HepG2 (cell line): ENCODE data around the gene SYNGR2. TPM values are rescaled to one million over a fixed set of nuclear protein-coding genes. Genes with fewer than 3 reads are reported as not detected.

Experiments
- ARHGAP35 ChIP-seq: sonication (generic); formaldehyde crosslinking; IDR thresholded peaks from 2 replicates; pipeline ENCODE4 v1.9.0; 2022; ENCODE audit warnings: mild to moderate bottlenecking, inconsistent platforms, moderate library complexity, missing genetic modification reagents, borderline replicate concordance
- CCAR2 ChIP-seq: fragments of 200-400 bp; formaldehyde crosslinking; optimal IDR thresholded peaks from 2 replicates; pipeline ENCODE3; 2018; ENCODE audit warnings: low read depth, mild to moderate bottlenecking, low read length, moderate library complexity
- CHD4 ChIP-seq: fragments of 200-600 bp; sonication (generic); IDR thresholded peaks from 2 replicates; pipeline ENCODE4 v1.7.0; 2017; ENCODE audit warnings: mild to moderate bottlenecking, low read length, borderline replicate concordance
- DPF2 ChIP-seq: sonication (generic); formaldehyde crosslinking; IDR thresholded peaks from 2 replicates; pipeline ENCODE4 v1.4.0; 2020; ENCODE audit warnings: mild to moderate bottlenecking, low read depth, missing genetic modification reagents, borderline replicate concordance
- JARID2 ChIP-seq: sonication (generic); formaldehyde crosslinking; IDR thresholded peaks from 2 replicates; pipeline ENCODE4 v1.8.1; 2023; ENCODE audit warnings: missing genetic modification reagents, inconsistent platforms; ENCODE audit not compliant: insufficient replicate concordance
- KDM5A ChIP-seq: fragments of 200-600 bp; sonication (generic); IDR thresholded peaks from 2 replicates; pipeline ENCODE4 v1.7.0; 2018; ENCODE audit warnings: antibody characterized with exemption, mild to moderate bottlenecking, low read length, borderline replicate concordance
- SPEN ChIP-seq: sonication (generic); formaldehyde crosslinking; IDR thresholded peaks from 2 replicates; pipeline ENCODE4 v1.5.1; 2020; ENCODE audit warnings: low read depth, mild to moderate bottlenecking, missing genetic modification reagents
- SUZ12 ChIP-seq: fragments of 150-350 bp; IDR thresholded peaks from 2 replicates; pipeline ENCODE4 v1.6.1; 2014; ENCODE audit warnings: low read depth, low read length
- SYNCRIP ChIP-seq: fragments of 200-400 bp; formaldehyde crosslinking; IDR thresholded peaks from 2 replicates; pipeline ENCODE4 v1.6.1; 2018; ENCODE audit warnings: mild to moderate bottlenecking, low read depth, low read length; ENCODE audit not compliant: insufficient read depth
- TARDBP ChIP-seq: sonication (generic); formaldehyde crosslinking; IDR thresholded peaks from 2 replicates; pipeline ENCODE4 v1.8.0; 2022; ENCODE audit warnings: mild to moderate bottlenecking, missing genetic modification reagents
- TP53 ChIP-seq: sonication (generic); formaldehyde crosslinking; conservative IDR thresholded peaks from 2 replicates; pipeline ENCODE4 v1.4.0; 2020; ENCODE audit warnings: missing genetic modification reagents
- ZBTB21 ChIP-seq: sonication (generic); formaldehyde crosslinking; IDR thresholded peaks from 2 replicates; pipeline ENCODE4 v1.4.0; 2020; ENCODE audit warnings: missing genetic modification reagents
- ZNF317 ChIP-seq: sonication (generic); formaldehyde crosslinking; IDR thresholded peaks from 2 replicates; pipeline ENCODE4 v1.5.0; 2020; ENCODE audit warnings: mild to moderate bottlenecking, missing genetic modification reagents
- ZNF44 ChIP-seq: sonication (generic); formaldehyde crosslinking; IDR thresholded peaks from 2 replicates; pipeline ENCODE4 v1.5.1; 2020; ENCODE audit warnings: mild to moderate bottlenecking, missing genetic modification reagents
- ZNF567 ChIP-seq: sonication (generic); formaldehyde crosslinking; IDR thresholded peaks from 2 replicates; pipeline ENCODE4 v1.8.1; 2023; ENCODE audit warnings: mild to moderate bottlenecking, missing genetic modification reagents, borderline replicate concordance
- ZNF674 ChIP-seq: sonication (generic); formaldehyde crosslinking; IDR thresholded peaks from 2 replicates; pipeline ENCODE4 v1.5.0; 2020; ENCODE audit warnings: low read depth, mild to moderate bottlenecking, missing genetic modification reagents
- ZNF749 ChIP-seq: sonication (generic); formaldehyde crosslinking; IDR thresholded peaks from 2 replicates; pipeline ENCODE4 v1.8.0; 2022; ENCODE audit warnings: mild to moderate bottlenecking, missing genetic modification reagents, moderate library complexity, borderline replicate concordance
- ZNF891 ChIP-seq: sonication (generic); formaldehyde crosslinking; IDR thresholded peaks from 2 replicates; pipeline ENCODE4 v1.5.0; 2020; ENCODE audit warnings: mild to moderate bottlenecking, missing genetic modification reagents
- ZSCAN31 ChIP-seq: sonication (generic); formaldehyde crosslinking; IDR thresholded peaks from 2 replicates; pipeline ENCODE4 v1.5.0; 2020; ENCODE audit warnings: low read depth, mild to moderate bottlenecking, missing genetic modification reagents
- polyA plus RNA-seq, 8 experiments: library from polyadenylated mRNA; depleted of rRNA in 3 of 8; stranded (reverse) in 7 of 8; unstranded in 1 of 8; fragments of >200 nt; fragmentation: Illumina TruSeq in 4 of 8; extraction: Trizol in 4 of 8; gene quantifications; 2 replicates each; pipeline versions ENCODE4 v1.2.1 to v1.2.3, GENCODE V29; 2011 to 2016; ENCODE audit warnings: low read depth in 4 of 8, missing spikeins in 1 of 8, mixed read lengths in 1 of 8; ENCODE audit not compliant: insufficient read depth in 1 of 8
- total RNA-seq, 5 experiments: library from RNA; depleted of rRNA; stranded (reverse); fragments of >200 nt; fragmentation: Illumina TruSeq; extraction: Trizol; gene quantifications; 2 replicates each; pipeline ENCODE4 v1.2.3, GENCODE V29; 2016; ENCODE audit warnings: low read depth in 1 of 5
- TF ChIP-seq, protein P1 (sequence below): sonication (generic); formaldehyde crosslinking; IDR thresholded peaks from 2 replicates; pipeline ENCODE4 v1.5.1; 2020; ENCODE audit warnings: missing genetic modification reagents, mild to moderate bottlenecking, borderline replicate concordance
- TF ChIP-seq, protein P2 (sequence below): IDR thresholded peaks from 2 replicates; pipeline ENCODE4 v1.6.1; 2016
- TF ChIP-seq, protein P3 (sequence below): sonication (generic); formaldehyde crosslinking; conservative IDR thresholded peaks from 2 replicates; pipeline ENCODE4 v1.4.0; 2020; ENCODE audit warnings: missing genetic modification reagents
- TF ChIP-seq, protein P4 (sequence below): sonication (generic); formaldehyde crosslinking; IDR thresholded peaks from 2 replicates; pipeline ENCODE4 v1.5.0; 2020; ENCODE audit warnings: missing genetic modification reagents
- TF ChIP-seq, protein P5 (sequence below): IDR thresholded peaks from 2 replicates; pipeline ENCODE4 v1.6.1; 2016; ENCODE audit warnings: missing compliant biosample characterization, missing genetic modification reagents, borderline replicate concordance

The SYNGR2 gene
- total and polyA plus RNA-seq, 2 of the 13 experiments (the other 11 are each of a cell fraction or from before 2014, with no cell fraction given), result 46.7 to 170 TPM

DNA sequence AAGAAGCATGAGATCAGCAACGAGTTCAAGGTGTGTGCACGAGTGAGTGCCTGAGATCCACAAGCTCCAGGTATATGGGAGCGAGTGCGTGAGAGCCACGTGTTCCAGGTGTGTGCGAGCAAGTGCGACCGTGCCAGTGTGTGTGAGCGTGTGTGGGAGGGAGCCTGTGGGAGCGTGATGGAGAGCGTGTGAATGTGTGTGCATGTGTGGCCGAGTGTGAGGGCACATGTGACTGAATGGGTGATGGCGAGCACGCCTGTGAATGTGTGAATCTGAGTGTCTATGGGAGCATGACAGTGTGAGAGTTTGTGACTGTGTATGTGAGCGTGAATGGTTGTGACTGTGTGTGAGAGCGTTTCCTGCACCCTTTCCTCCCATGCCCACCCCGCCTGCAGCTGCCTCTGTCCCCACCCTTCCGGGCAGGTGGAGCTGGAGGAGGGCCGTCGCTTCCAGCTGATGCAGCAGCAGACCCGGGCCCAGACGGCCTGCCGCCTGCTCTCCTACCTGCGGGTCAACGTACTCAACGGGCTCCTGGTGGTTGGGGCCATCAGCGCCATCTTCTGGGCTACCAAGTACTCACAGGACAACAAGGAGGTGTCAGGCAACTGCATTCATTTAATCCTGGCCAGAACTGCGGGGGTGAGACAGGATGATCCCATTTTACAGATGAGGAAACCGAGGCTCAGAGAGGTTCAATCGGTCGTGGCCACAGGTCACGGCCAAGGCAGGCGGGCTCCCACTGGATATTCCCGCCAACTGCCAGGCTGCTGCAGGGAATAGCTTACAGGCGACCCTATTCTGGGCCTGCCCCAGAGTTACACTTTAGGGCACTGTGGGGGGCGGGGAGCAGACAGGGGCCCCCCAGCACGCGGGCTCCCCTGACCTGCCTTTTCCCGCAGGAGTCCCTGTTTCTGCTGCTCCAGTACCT lies 34.1 kb upstream of the SYNGR2 start (continued):
- TF ChIP-seq DPF2 (CRISPR knock-in tag) (no peak), SUZ12 (no peak), CCAR2 (no peak), ZBTB21 (CRISPR knock-in tag) (no peak), TP53 (CRISPR knock-in tag) (no peak), ZNF891 (no peak), JARID2 (CRISPR knock-in tag) (no peak), CHD4 (peak; percentile 81; the same call in 1 of the 2 replicates), ZSCAN31 (CRISPR knock-in tag) (peak; percentile 33; the same call in 1 of the 2 replicates), ZNF749 (CRISPR knock-in tag) (no peak), TARDBP (CRISPR knock-in tag) (no peak), ZNF317 (CRISPR knock-in tag) (no peak), KDM5A (no peak), ARHGAP35 (peak; percentile 73; the same call in 1 of the 2 replicates), ZNF674 (CRISPR knock-in tag) (no peak), SYNCRIP (no peak), SPEN (no peak; the same call in 1 of the 2 replicates), ZNF567 (no peak; the same call in 1 of the 2 replicates), ZNF44 (CRISPR knock-in tag) (no peak)
- TF ChIP-seq, protein P1, sequence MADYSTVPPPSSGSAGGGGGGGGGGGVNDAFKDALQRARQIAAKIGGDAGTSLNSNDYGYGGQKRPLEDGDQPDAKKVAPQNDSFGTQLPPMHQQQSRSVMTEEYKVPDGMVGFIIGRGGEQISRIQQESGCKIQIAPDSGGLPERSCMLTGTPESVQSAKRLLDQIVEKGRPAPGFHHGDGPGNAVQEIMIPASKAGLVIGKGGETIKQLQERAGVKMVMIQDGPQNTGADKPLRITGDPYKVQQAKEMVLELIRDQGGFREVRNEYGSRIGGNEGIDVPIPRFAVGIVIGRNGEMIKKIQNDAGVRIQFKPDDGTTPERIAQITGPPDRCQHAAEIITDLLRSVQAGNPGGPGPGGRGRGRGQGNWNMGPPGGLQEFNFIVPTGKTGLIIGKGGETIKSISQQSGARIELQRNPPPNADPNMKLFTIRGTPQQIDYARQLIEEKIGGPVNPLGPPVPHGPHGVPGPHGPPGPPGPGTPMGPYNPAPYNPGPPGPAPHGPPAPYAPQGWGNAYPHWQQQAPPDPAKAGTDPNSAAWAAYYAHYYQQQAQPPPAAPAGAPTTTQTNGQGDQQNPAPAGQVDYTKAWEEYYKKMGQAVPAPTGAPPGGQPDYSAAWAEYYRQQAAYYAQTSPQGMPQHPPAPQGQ (CRISPR knock-in tag), result no peak
- TF ChIP-seq, protein P2, sequence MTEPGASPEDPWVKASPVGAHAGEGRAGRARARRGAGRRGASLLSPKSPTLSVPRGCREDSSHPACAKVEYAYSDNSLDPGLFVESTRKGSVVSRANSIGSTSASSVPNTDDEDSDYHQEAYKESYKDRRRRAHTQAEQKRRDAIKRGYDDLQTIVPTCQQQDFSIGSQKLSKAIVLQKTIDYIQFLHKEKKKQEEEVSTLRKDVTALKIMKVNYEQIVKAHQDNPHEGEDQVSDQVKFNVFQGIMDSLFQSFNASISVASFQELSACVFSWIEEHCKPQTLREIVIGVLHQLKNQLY (CRISPR knock-in tag), result no peak
- TF ChIP-seq, protein P3, sequence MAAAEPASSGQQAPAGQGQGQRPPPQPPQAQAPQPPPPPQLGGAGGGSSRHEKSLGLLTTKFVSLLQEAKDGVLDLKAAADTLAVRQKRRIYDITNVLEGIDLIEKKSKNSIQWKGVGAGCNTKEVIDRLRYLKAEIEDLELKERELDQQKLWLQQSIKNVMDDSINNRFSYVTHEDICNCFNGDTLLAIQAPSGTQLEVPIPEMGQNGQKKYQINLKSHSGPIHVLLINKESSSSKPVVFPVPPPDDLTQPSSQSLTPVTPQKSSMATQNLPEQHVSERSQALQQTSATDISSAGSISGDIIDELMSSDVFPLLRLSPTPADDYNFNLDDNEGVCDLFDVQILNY, result no peak
- TF ChIP-seq, protein P4, sequence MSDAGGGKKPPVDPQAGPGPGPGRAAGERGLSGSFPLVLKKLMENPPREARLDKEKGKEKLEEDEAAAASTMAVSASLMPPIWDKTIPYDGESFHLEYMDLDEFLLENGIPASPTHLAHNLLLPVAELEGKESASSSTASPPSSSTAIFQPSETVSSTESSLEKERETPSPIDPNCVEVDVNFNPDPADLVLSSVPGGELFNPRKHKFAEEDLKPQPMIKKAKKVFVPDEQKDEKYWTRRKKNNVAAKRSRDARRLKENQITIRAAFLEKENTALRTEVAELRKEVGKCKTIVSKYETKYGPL (CRISPR knock-in tag), result no peak
- TF ChIP-seq, protein P5, sequence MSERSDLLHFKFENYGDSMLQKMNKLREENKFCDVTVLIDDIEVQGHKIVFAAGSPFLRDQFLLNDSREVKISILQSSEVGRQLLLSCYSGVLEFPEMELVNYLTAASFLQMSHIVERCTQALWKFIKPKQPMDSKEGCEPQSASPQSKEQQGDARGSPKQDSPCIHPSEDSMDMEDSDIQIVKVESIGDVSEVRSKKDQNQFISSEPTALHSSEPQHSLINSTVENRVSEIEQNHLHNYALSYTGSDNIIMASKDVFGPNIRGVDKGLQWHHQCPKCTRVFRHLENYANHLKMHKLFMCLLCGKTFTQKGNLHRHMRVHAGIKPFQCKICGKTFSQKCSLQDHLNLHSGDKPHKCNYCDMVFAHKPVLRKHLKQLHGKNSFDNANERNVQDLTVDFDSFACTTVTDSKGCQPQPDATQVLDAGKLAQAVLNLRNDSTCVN, result no peak
